NCI-H1930 (cell line): ENCODE measurements around the gene FREM2.

Experiments
- DNase-seq, 2 experiments: peaks; one replicate each; lab custom pipeline; 2025; lab: John Stamatoyannopoulos, UW

The FREM2 gene

DNA sequence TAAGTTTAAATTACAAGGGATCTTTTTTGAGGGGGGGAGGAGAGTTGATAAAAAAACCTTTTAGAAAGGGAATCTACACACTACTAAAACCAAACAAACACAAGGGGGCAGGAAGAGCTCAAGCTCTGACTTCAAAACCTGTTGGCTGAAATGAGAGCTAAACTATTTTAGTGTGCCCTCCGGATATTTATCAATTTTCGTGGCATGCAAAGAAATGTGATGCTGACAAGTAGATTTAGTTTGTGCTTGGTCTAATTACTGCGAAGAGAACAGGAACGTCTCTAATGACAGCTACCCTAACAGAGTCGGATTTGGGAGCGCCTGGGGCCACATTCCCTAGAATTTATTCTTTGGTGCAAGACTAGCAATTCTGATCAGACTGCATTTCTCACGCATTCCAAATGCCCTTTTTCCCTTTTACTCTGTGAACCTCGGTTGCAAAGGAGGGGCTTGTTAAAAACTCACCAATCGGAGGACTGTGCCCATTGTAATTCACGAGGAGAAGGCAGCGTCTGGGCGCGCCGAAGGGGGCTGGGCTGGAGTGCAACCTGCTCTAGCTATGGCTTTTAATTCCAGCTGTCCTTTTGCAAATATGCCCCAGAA is 802 bp upstream of the FREM2 start:
- DNase-seq: peak; percentile 29 to 50

DNA sequence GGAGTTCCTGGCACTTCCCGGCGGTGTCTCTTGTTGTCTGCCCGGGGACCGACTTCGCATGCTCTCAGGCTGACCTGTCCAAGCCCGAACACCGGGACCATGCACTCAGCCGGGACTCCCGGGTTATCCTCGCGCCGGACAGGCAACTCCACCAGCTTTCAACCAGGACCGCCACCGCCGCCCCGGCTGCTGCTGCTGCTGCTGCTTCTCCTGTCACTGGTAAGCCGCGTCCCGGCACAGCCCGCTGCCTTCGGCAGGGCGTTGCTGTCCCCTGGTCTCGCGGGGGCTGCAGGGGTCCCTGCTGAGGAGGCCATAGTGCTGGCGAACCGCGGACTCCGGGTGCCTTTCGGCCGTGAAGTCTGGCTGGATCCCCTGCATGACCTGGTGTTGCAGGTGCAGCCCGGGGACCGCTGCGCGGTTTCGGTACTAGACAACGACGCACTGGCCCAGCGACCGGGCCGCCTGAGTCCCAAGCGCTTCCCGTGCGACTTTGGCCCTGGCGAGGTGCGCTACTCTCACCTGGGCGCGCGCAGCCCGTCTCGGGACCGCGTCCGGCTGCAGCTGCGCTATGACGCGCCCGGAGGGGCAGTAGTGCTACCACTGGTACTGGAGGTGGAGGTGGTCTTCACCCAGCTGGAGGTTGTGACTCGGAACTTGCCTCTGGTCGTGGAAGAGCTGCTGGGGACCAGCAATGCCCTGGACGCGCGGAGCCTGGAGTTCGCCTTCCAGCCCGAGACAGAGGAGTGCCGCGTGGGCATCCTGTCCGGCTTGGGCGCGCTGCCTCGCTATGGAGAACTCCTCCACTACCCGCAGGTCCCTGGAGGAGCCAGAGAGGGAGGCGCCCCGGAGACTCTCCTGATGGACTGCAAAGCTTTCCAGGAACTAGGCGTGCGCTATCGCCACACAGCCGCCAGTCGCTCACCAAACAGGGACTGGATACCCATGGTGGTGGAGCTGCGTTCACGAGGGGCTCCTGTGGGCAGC is 661 bp downstream of the FREM2 start:
- DNase-seq: no peak

DNA sequence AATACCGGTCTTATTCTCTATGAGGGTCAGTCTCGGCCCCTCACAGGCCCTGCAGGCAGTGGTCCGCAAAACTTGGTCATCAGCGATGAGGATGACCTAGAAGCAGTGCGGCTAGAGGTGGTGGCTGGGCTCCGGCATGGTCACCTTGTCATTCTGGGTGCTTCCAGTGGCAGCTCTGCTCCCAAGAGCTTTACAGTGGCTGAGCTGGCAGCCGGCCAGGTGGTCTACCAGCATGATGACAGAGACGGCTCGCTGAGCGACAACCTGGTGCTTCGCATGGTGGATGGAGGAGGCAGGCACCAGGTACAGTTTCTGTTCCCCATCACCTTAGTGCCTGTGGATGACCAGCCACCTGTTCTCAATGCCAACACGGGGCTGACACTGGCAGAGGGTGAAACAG is 1.8 kb downstream of the FREM2 start:
- DNase-seq: no peak

- no peak for DNase-seq
These were observed 3.4 kb downstream of the FREM2 start for GRCh38 chr13:38690231-38690630.

DNA sequence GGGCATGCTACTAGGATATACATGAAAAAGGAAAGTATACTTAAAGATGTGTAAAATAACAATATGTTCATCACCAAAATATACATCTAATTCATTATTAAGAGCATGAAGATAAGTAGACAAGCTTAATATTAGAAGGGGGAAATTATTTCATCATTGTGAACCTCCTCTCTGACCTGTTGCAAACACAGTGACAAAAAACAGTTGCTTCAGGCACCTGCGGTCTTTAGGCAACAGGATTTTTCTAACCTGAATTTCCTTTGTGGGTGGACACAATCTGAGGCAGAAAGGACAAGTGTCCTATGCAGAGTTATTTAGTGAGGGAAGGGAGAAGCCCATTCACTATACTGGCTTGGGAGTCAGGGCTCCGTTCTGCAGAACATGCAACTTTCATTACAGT is 6.3 kb downstream of the FREM2 start:
- DNase-seq: no peak

DNA sequence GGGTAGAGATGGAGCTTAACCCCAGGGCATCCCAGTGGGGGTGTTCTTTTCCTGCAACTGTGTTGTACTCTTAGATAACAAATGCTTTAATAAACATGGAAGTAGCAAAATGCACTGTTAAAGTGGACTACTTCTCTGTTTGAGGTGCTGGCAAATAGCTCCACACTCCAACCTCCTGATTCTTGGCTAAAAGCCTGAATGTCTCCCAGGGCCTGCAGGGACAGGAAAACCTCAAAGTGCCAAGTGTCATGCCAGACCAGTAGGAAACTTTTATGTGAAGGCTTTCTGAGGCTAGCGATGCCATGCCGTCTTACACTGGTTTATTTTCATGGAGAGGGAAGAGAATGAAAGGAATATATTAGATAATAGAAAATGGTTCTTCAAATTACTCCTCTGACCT is 6.8 kb downstream of the FREM2 start:
- no peak for DNase-seq

- no peak for DNase-seq
These were observed 10.3 kb downstream of the FREM2 start for GRCh38 chr13:38697197-38697596.

DNA sequence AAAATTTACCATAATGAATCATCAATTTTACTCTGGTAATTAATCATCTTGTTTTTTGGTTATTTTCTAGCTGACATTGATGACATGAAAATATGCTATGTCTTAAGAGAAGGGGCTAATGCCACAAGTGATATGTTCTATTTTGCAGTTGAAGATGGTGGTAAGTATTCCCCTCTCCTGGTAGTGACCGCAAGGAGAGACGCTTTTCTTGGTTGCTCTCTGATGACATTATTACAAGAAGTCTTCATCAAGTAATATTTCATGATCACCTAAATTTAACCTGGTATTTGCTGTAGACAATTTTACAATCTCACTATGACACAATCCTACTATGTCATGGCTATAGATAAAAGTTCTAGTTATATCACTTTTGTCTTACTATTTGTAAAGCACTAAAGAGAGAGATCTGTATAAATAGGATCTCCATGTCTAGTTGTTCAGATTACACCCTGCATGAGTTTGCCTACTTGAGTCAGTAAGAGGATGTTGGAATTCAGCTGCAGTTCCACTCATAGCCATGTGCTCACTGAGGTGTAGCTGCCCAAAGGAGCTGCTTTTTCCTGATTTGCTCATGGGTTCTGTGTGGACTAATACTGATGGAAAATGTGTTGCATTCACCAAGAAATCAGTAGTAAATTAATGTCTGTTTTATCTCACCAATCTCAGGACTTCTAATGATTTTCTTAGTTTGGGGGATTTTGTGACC is 10.9 kb downstream of the FREM2 start:
- no peak for DNase-seq

GRCh38 chr13:38700051-38700450 is 13.2 kb downstream of the FREM2 start:
- DNase-seq: no peak

DNA sequence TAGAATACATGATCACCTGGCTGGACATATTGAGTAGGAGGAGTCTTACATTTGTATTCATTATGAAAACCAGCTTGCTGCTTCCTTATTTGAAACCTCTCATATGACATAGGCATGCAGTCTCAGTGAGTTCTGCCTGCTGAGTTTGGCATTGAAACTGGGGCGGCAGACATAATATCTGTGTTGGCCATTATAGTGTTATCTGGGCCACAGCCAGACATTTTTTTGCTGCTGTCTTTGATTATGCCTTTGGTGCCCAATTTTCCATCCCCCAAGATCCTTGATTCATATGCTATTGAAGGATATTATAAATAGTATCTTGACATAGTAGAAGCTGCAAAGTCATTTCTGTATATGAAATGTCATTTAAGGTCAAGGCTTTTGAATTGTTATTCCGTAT is 15.8 kb downstream of the FREM2 start:
- no peak for DNase-seq

DNA sequence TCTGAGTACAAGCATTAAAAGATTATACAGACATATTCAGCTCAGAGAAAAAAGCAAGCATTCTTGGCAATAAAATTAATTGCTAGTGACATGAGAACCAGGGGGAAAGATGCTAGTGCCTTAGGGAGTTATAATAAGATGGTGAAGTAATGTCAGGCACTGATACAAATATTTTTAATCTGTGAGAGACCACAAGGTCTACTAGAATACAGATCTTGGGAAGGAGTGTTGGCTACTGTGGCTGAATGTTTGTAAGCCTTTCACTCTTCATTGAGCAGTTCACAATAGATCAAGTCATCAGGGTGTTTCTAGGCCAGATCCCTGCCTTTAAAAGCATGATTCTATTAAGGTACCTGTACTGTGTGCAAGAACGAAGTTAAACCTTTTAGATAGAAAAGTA is 16.4 kb downstream of the FREM2 start:
- DNase-seq: no peak

DNA sequence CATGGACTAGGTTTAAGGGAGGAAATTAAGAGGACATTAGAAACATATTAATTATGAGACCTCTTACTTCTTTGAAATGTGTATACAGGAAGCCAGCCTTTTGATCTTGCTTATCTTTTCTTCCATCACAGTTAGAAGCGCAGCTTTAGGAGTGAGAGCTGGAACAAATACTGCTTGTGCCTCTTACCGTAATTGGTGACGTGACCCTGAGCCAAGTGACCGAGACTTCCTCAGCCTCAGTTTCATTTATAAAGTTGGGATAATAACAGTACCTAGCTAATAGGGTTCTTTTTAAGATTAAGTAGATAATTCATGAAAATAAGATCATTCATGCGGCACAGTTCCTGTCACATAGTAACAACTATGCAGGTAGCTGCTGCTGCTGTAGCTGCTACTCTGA is 18.5 kb downstream of the FREM2 start:
- DNase-seq: no peak

GRCh38 chr13:38707460-38707859 is 20.6 kb downstream of the FREM2 start:
- DNase-seq: no peak

DNA sequence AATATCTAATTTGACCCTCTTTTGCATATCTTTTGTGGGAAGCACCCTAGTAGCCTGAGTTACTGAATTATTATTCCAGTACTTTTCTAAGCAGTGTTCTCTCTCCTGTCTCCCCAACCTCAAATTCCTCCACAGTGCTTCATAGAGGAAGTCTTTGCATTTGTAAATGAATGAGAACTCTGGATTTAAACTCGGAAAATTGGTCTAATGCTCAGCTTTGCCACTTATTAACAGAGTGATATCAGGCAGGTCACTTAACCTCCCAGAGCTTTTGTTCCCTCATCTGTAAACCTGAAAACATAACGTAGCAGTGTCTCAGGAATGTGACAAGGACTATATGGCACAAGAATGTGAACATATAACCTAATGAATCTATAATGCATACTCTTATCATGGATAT is 26.2 kb downstream of the FREM2 start:
- no peak for DNase-seq

GRCh38 chr13:38718374-38718773 is 31.5 kb downstream of the FREM2 start:
- no peak for DNase-seq

- no peak for DNase-seq
These were observed 43.5 kb downstream of the FREM2 start for GRCh38 chr13:38730332-38730731.

GRCh38 chr13:38733146-38733545 is 46.3 kb downstream of the FREM2 start:
- no peak for DNase-seq

GRCh38 chr13:38735665-38736440 is 49.0 kb downstream of the FREM2 start:
- no peak for DNase-seq

DNA sequence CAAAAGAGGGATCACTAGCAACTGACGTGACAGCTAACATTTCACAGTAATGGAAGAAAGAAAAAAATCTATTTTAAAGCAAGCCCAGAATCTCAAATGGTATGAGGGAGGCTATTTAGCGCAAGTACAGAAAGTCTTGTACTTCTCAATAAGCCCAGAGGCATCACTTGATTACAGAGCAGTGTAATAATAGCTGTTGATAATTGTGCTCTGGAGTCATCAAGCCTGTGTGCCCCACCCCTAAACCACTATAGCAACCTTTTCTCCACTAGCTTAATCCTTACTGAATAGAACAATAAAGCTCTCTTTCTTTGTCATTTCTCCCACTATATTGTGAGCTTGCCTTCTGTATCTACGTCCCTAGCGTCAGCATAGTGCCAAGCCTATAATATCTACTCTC is 56.6 kb downstream of the FREM2 start:
- no peak for DNase-seq

DNA sequence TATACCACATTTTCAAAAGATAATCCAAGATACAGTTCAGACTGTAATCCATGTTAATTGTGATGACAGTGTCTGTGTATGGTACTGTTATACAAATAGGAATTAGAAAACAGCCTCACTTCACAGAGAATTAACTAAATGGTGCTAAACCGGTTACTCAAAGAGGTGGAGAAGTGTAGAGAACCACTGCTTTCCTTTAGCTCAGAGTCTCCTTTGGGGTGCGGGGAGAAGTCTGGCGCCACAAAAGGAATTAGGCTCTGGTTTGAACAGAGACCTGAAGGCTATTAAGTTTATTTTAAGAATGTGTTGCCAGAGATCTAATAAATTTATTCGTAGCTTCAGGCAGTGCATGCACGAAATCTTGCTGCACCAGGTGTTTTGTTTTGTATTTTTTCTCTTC is 65.8 kb downstream of the FREM2 start:
- no peak for DNase-seq

- DNase-seq: no peak
These were observed 67.0 kb downstream of the FREM2 start for GRCh38 chr13:38753878-38754277.

DNA sequence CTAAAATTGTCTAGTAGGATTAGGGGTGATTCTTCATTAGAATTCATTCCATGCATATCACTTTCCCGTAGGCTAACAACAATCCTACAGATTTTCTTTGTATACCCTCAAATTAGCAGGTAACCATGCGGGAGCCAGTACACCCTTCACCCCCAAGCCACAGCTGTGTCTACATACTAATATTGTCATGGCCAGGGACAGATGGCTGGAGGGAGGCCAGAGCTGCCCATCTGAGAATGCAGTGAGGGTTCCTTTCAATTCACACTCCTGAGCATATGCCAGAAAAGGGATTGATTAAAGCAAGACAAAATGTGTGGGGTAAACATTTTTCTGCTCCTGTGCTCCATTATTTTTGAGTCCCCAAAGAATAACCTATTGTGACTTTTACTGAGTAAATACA is 68.9 kb downstream of the FREM2 start:
- peak; percentile 35 to 59 for DNase-seq
